Gastroesophageal sphincter (tissue), 4 donors: ENCODE data around the gene AKAP13. TPM values are rescaled to one million over a fixed set of nuclear protein-coding genes. Genes with fewer than 3 reads are reported as not detected.
A peak's percentile ranks its signal among the peaks of the same experiment; 100 is the strongest.

ENCODE experiments used
- ATAC-seq: fragments of 150-250 bp; one replicate; pipeline ENCODE4 v1.9.1; 2016; ENCODE audit warnings: mild to moderate bottlenecking, moderate library complexity
- H3K27ac ChIP-seq, 4 donors: fragments of 200-600 bp; sonication (generic) in 3 of 4; 1 replicate in 3 of 4; 2 replicates in 1 of 4; pipeline ENCODE4 v1.5.1; 2016 to 2019
- H3K27me3 ChIP-seq: fragments of 200-600 bp; sonication (generic); one replicate; pipeline ENCODE4 v1.5.1; 2019
- H3K36me3 ChIP-seq, 2 donors: fragments of 200-600 bp; sonication (generic); one replicate each; pipeline ENCODE4 v1.5.1; 2019; ENCODE audit warnings: control low read depth in 1 of 2
- H3K4me1 ChIP-seq, 3 donors: fragments of 200-600 bp; sonication (generic); 1 replicate in 2 of 3; 2 replicates in 1 of 3; pipeline ENCODE4 v1.5.1; 2016 to 2019; ENCODE audit warnings: control low read depth in 2 of 3
- H3K4me3 ChIP-seq, 2 donors: fragments of 200-600 bp; sonication (generic); one replicate each; pipeline ENCODE4 v1.5.1; 2019; ENCODE audit warnings: mild to moderate bottlenecking in 1 of 2, moderate library complexity in 1 of 2
- H3K9me3 ChIP-seq, 3 donors: fragments of 200-600 bp; sonication (generic); one replicate each; pipeline ENCODE4 v1.5.1; 2017 to 2019; ENCODE audit warnings: control low read depth in 2 of 3
- CTCF ChIP-seq, 4 experiments: fragments of 200-600 bp in 2 of 4; fragments of 450-650 bp in 2 of 4; sonication (generic) in 1 of 4; IDR thresholded peaks; one replicate each; pipeline ENCODE4 v1.5.1; 2017 to 2019; ENCODE audit warnings: antibody characterized with exemption in 4 of 4, mild to moderate bottlenecking in 2 of 4, moderate library complexity in 2 of 4
- EP300 ChIP-seq: sonication (generic); formaldehyde crosslinking; IDR thresholded peaks from one replicate; pipeline ENCODE4 v1.6.1; 2017; ENCODE audit warnings: antibody characterized with exemption, mild to moderate bottlenecking
- POLR2A ChIP-seq, 2 donors: fragments of 450-650 bp; IDR thresholded peaks; one replicate each; pipeline ENCODE4 v1.6.1; 2017; ENCODE audit warnings: antibody characterized with exemption in 2 of 2, mild to moderate bottlenecking in 2 of 2, moderate library complexity in 1 of 2
- POLR2AphosphoS5 ChIP-seq: sonication (generic); formaldehyde crosslinking; IDR thresholded peaks from one replicate; pipeline ENCODE4 v1.6.1; 2017; ENCODE audit warnings: antibody characterized with exemption
- WGBS, 2 donors: methylation state at CpG; one replicate each; pipeline ENCODE4 v1.1.5; 2018; ENCODE audit warnings: low coverage in 1 of 2; 5-methylcytosine and 5-hydroxymethylcytosine counted together
- total RNA-seq, 4 donors: library from RNA; depleted of rRNA; stranded (reverse); fragments of >200 nt; gene quantifications; one replicate each; pipeline ENCODE4 v1.1.0, GENCODE V29; 2016

Gene AKAP13
- total RNA-seq, 4 donors from 2014 or later = 196 to 252 (median 215) TPM

GRCh38 chr15:85722374-85723152, 342.2 kb downstream of the AKAP13 start:
- H3K36me3 ChIP-seq = peaks cover 12 to 81% of the 10 kb centered on the region in 2 donors
- 33 to 54% methylated on average over 1 of the region's 1 CpG for WGBS, 2 donors
- H3K4me1 ChIP-seq = peaks cover 25 to 53% (median 37%) of the 10 kb centered on the region in 3 donors
- H3K27me3 ChIP-seq = no peaks in the 10 kb centered on the region
- peak overlapping the region; percentile 29 to 86 (median 85) for H3K27ac ChIP-seq
- ATAC-seq = no peak
- TF ChIP-seq POLR2A (IDR thresholded peaks at IDR 0.05) (no peak), CTCF (IDR thresholded peaks at IDR 0.05) (no peak), POLR2AphosphoS5 (no peak), EP300 (no peak)
- no peaks in the 10 kb centered on the region for H3K9me3 ChIP-seq
- H3K4me3 ChIP-seq = no peak overlapping the region

GRCh38 chr15:85723960-85724945, 343.9 kb downstream of the AKAP13 start:
- H3K4me3 ChIP-seq = no peak overlapping the region
- 27 to 60% methylated on average over 5 to 10 of the region's 10 CpGs for WGBS, 2 donors
- H3K27me3 ChIP-seq = no peaks in the 10 kb centered on the region
- H3K4me1 ChIP-seq = peaks cover 26 to 67% (median 39%) of the 10 kb centered on the region in 3 donors
- TF ChIP-seq EP300 = no peak
- no peak for TF ChIP-seq CTCF (IDR thresholded peaks at IDR 0.05)
- TF ChIP-seq POLR2AphosphoS5 = no peak
- TF ChIP-seq POLR2A (IDR thresholded peaks at IDR 0.05) = no peak
- peak overlapping the region; percentile 84 to 99 (median 86) for H3K27ac ChIP-seq
- no peaks in the 10 kb centered on the region for H3K9me3 ChIP-seq
- ATAC-seq = no peak
- peaks cover 8 to 81% of the 10 kb centered on the region in 2 donors for H3K36me3 ChIP-seq

GRCh38 chr15:85725019-85725418, 344.6 kb downstream of the AKAP13 start:
- H3K27me3 ChIP-seq = no peaks in the 10 kb centered on the region
- 39 to 55% methylated on average over 3 of the region's 3 CpGs for WGBS, 2 donors
- H3K4me3 ChIP-seq = no peak overlapping the region
- TF ChIP-seq POLR2AphosphoS5 = peak; percentile 73
- TF ChIP-seq POLR2A (IDR thresholded peaks at IDR 0.05) = no peak
- no peak for TF ChIP-seq EP300
- TF ChIP-seq CTCF (IDR thresholded peaks at IDR 0.05) = no peak
- H3K4me1 ChIP-seq = peaks cover 26 to 74% (median 39%) of the 10 kb centered on the region in 3 donors
- ATAC-seq = peak; percentile 36
- H3K27ac ChIP-seq = peak overlapping the region; percentile 84 to 99 (median 86)
- H3K9me3 ChIP-seq = no peaks in the 10 kb centered on the region
- H3K36me3 ChIP-seq = peaks cover 8 to 81% of the 10 kb centered on the region in 2 donors

- ATAC-seq = no peak
- peaks cover 8 to 79% of the 10 kb centered on the region in 2 donors for H3K36me3 ChIP-seq
- no peak overlapping the region for H3K4me3 ChIP-seq
- no peaks in the 10 kb centered on the region for H3K27me3 ChIP-seq
- TF ChIP-seq EP300 (no peak), POLR2AphosphoS5 (no peak), POLR2A (IDR thresholded peaks at IDR 0.05) (no peak), CTCF (IDR thresholded peaks at IDR 0.05) (no peak)
- no peaks in the 10 kb centered on the region for H3K9me3 ChIP-seq
- peak overlapping the region; percentile 84 to 99 (median 86) for H3K27ac ChIP-seq
- peaks cover 26 to 80% (median 39%) of the 10 kb centered on the region in 3 donors for H3K4me1 ChIP-seq
- WGBS, 2 donors = 63 to 68% methylated on average over 3 to 4 of the region's 4 CpGs
Measured at GRCh38 chr15:85725564-85725963, 345.2 kb downstream of the AKAP13 start.
